ENCODE data around the gene CARHSP1. TPM values are rescaled to one million over a fixed set of nuclear protein-coding genes. Genes with fewer than 3 reads are reported as not detected.
A peak's percentile ranks its signal among the peaks of the same experiment; 100 is the strongest.

The CARHSP1 gene
- total RNA-seq, 1 experiment from 2014 or later: 79.7 TPM

DNA sequence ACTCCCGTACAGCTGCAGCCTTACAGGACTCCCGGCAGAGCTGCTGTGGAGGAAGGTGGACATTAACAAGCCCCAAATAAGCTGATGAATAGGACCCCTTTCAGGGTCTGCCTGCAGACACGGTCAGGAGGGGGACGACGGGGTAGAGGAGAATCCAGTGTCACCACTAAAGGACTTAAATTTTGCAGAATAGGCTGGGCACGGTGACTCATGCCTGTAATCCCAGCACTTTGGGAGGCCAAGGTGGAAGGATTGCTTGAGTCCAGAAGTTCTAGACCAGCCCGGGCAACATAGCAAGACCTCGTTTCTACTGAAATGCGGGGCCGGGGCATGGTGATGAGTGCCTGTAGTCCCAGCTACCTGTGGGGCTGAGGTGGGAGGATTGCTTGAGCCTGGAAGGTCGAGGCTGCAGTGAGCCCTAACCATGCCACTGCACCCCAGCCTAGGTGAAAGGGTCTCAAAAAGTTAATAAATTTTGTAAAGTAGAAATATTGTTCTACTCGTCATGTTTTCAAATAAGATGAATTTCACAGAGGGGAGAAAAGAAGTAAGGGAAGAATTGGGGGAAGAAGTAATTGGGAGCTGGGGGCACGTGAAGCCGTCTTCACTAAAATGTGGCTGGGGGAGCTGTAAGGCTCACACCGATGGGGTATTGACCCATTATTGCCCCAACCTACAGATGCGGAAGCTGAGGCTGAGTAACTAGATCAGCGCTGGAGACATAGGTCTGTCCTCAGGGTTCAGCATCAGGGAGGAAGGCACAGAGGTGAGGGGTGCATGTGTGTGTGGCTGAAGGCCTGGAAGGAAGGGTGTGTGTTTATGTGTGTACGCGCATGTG is 18.0 kb upstream of the CARHSP1 start:
- RAD21 ChIA-PET (ENCODE audit: low non-redundant PET in 1 of 2, low total read pairs in 2 of 2, uncharacterized antibody in 2 of 2, unreplicated experiment in 2 of 2): no interaction called here
- DNase-seq (ENCODE audit: low read depth, low spot score): no peak
- H3K4me2 ChIP-seq (ENCODE audit: low read length): peak overlapping the region; percentile 25; the same call in 1 of the 2 replicates
- H3K27me3 ChIP-seq (ENCODE audit: insufficient read depth, low read length): no peaks in the 10 kb centered on the region
- BruUV-seq (replicated peaks): no TSS peak
- H3K9ac ChIP-seq (ENCODE audit: low read length): no peak overlapping the region
- TF ChIP-seq ZFX (IDR thresholded peaks at IDR 0.05) (no peak), FOSL1 (IDR thresholded peaks at IDR 0.05; ENCODE audit: low read depth) (no peak)
- H3K4me3 ChIP-seq (replicated peaks in 1 of 2; ENCODE audit: low read depth in 1 of 2, low read length in 2 of 2): no peak overlapping the region
- no peak overlapping the region for H3K27ac ChIP-seq (ENCODE audit: low read depth, low read length)
- H2AFZ ChIP-seq (ENCODE audit: low read depth, low read length, poor library complexity, severe bottlenecking): no peak overlapping the region
- ATAC-seq: no peak
- H3K4me1 ChIP-seq (ENCODE audit: control insufficient read depth in 1 of 2, insufficient read depth in 2 of 2, low read length in 2 of 2): peaks cover 13 to 31% of the 10 kb centered on the region in 2 experiments
- no peaks in the 10 kb centered on the region for H3K79me2 ChIP-seq (ENCODE audit: insufficient read depth, low read length)
- POLR2A ChIA-PET: no interaction called here
- no peaks in the 10 kb centered on the region for H3K9me3 ChIP-seq (ENCODE audit: control insufficient read depth in 1 of 2, insufficient read depth in 1 of 2, low read depth in 1 of 2, low read length in 2 of 2)
- no peaks in the 10 kb centered on the region for H3K9me2 ChIP-seq (ENCODE audit: insufficient read depth)
- peaks cover 0 to 11% of the 10 kb centered on the region in 2 experiments; a peak in 3 of 4 replicates for H3K36me3 ChIP-seq (ENCODE audit: control insufficient read depth in 1 of 2, insufficient read depth in 2 of 2, low read length in 2 of 2)
- intact Hi-C loops (cut with micrococcal nuclease): no loop called here
- CTCF ChIA-PET: no interaction called here
- no peaks in the 10 kb centered on the region for H4K20me1 ChIP-seq (ENCODE audit: insufficient read depth)

DNA sequence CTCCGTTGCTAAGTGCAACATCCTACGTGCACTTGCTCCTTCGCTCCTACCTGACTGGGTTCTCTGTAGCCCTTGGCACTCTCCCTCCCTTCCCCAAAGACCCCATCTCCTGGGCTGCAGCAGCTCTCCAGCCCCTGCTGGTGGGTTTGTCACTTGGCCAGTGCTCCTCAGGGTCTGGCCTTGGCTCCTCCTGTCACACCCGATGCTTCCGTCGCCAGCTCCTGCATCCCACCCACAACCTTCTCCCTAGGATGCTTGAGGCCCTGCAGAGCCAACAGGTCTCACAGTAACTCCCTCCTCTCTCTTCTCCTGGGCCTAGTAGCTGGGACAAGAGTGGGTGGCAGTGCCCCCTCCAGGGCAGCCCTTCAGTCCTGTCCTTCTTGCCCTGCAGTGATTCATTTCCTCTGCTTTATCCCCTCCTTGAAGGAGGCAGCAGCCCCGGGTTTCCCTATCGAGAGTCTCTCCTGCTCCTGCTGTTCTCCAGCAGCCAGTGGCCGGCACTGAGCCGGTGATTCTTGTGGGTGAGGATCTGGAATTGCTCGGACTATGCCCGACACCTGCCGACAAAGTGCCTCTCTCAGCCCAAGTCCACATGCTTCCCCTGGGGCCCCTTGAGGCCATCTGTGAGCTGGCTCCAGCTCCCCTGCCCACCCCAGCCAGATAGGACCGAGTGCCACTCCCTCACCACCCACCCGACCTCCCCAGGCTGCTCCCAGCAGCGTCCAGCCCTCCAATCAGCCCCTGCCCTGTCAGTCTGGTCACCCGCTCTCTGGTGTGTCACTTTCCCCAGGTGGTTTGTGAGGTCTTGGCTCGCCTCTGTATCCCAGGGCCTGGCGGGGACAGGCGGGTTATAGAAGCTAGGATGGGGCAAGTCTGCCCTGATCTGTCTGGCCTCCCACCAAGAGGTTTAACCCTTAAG is 17.1 kb upstream of the CARHSP1 start:
- ChIA-PET RAD21 (ENCODE audit: low non-redundant PET in 1 of 2, low total read pairs in 2 of 2, uncharacterized antibody in 2 of 2, unreplicated experiment in 2 of 2) (no interaction called here), POLR2A (no interaction called here), CTCF (interaction anchor here (1.8 kb wide), 1 partner anchor 253 kb away, joined by 5 read pairs; no protein-coding TSS in a partner anchor)
- no peaks in the 10 kb centered on the region for H3K79me2 ChIP-seq (ENCODE audit: insufficient read depth, low read length)
- H3K9me2 ChIP-seq (ENCODE audit: insufficient read depth): no peaks in the 10 kb centered on the region
- H3K36me3 ChIP-seq (ENCODE audit: control insufficient read depth in 1 of 2, insufficient read depth in 2 of 2, low read length in 2 of 2): peaks cover 0 to 3% of the 10 kb centered on the region in 2 experiments; a peak in 2 of 4 replicates
- no peaks in the 10 kb centered on the region for H3K27me3 ChIP-seq (ENCODE audit: insufficient read depth, low read length)
- TF ChIP-seq, protein P1, sequence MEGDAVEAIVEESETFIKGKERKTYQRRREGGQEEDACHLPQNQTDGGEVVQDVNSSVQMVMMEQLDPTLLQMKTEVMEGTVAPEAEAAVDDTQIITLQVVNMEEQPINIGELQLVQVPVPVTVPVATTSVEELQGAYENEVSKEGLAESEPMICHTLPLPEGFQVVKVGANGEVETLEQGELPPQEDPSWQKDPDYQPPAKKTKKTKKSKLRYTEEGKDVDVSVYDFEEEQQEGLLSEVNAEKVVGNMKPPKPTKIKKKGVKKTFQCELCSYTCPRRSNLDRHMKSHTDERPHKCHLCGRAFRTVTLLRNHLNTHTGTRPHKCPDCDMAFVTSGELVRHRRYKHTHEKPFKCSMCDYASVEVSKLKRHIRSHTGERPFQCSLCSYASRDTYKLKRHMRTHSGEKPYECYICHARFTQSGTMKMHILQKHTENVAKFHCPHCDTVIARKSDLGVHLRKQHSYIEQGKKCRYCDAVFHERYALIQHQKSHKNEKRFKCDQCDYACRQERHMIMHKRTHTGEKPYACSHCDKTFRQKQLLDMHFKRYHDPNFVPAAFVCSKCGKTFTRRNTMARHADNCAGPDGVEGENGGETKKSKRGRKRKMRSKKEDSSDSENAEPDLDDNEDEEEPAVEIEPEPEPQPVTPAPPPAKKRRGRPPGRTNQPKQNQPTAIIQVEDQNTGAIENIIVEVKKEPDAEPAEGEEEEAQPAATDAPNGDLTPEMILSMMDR (IDR thresholded peaks at IDR 0.05 in 2 of 3, conservative IDR thresholded peaks at IDR 0.05 in 1 of 3; ENCODE audit: borderline replicate concordance in 1 of 3, insufficient read depth in 1 of 3, low read depth in 2 of 3, low read length in 2 of 3): 0 out of 6 replicates have a peak, but pooled peaks of 1 of the 3 experiments have one; percentile 9
- TF ChIP-seq POLR2AphosphoS5 (IDR thresholded peaks at IDR 0.05; ENCODE audit: low read depth, low read length): no peak
- peak overlapping the region; percentile 25; the same call in 1 of the 2 replicates for H3K4me2 ChIP-seq (ENCODE audit: low read length)
- no peak overlapping the region for H3K9ac ChIP-seq (ENCODE audit: low read length)
- no peak overlapping the region for H2AFZ ChIP-seq (ENCODE audit: low read depth, low read length, poor library complexity, severe bottlenecking)
- DNase-seq (ENCODE audit: low read depth, low spot score) (no peak), ATAC-seq (peak; percentile 14; the same call in 1 of the 2 replicates)
- no peak overlapping the region for H3K4me3 ChIP-seq (replicated peaks in 1 of 2; ENCODE audit: low read depth in 1 of 2, low read length in 2 of 2)
- no peaks in the 10 kb centered on the region for H4K20me1 ChIP-seq (ENCODE audit: insufficient read depth)
- peaks cover 13 to 31% of the 10 kb centered on the region in 2 experiments for H3K4me1 ChIP-seq (ENCODE audit: control insufficient read depth in 1 of 2, insufficient read depth in 2 of 2, low read length in 2 of 2)
- no peak overlapping the region; the same call in 1 of the 2 replicates for H3K27ac ChIP-seq (ENCODE audit: low read depth, low read length)
- intact Hi-C loops (cut with micrococcal nuclease): no loop called here
- no peaks in the 10 kb centered on the region for H3K9me3 ChIP-seq (ENCODE audit: control insufficient read depth in 1 of 2, insufficient read depth in 1 of 2, low read depth in 1 of 2, low read length in 2 of 2)
- no TSS peak for BruUV-seq (replicated peaks)
